ENCODE data around the gene PCDHB2. TPM values are rescaled to one million over a fixed set of nuclear protein-coding genes. Genes with fewer than 3 reads are reported as not detected.
"Not testable (repeated sequence)": the region's sequence is repeated elsewhere in the genome, so short reads cannot be mapped to it uniquely, and the experiment has no call there.

The PCDHB2 gene
- total RNA-seq, 3 donors from 2014 or later = 0.82 to 5.5 (median 1.1) TPM

- Histone ChIP-seq H3K36me3 (ENCODE audit: low read depth) (no peaks in the 10 kb centered on the region), H3K9me3 (peaks cover 50% of the 10 kb centered on the region), H3K4me3 (no peak overlapping the region), H3K4me1 (ENCODE audit: low read depth) (no peaks in the 10 kb centered on the region)
- DNase-seq = no peak
- TF ChIP-seq, protein P1, sequence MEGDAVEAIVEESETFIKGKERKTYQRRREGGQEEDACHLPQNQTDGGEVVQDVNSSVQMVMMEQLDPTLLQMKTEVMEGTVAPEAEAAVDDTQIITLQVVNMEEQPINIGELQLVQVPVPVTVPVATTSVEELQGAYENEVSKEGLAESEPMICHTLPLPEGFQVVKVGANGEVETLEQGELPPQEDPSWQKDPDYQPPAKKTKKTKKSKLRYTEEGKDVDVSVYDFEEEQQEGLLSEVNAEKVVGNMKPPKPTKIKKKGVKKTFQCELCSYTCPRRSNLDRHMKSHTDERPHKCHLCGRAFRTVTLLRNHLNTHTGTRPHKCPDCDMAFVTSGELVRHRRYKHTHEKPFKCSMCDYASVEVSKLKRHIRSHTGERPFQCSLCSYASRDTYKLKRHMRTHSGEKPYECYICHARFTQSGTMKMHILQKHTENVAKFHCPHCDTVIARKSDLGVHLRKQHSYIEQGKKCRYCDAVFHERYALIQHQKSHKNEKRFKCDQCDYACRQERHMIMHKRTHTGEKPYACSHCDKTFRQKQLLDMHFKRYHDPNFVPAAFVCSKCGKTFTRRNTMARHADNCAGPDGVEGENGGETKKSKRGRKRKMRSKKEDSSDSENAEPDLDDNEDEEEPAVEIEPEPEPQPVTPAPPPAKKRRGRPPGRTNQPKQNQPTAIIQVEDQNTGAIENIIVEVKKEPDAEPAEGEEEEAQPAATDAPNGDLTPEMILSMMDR (IDR thresholded peaks at IDR 0.05) = no peak
- no peak for ATAC-seq
- intact Hi-C loops (cut with DNase I, micrococcal nuclease) = no loop called here
Observed at GRCh38 chr5:141105350-141105749, 10.9 kb downstream of the PCDHB2 start.

DNA sequence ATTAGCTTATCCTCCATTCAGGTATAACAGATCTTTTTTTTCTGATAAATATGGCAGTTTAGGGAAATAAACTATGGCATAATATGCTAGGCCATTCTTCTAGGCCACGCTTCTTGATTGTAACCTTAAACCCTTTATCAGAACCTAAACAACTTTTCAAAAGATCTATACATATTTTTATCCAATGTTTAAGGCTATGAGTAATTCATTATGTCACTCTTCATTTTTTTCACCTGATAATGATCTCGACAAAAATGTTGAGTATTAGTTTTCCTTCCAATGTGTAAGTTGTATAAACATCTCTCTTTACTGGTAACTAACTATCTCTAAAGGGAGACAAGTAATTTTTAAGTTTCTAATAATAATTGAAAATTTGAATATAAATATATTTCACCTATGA is 24.8 kb downstream of the PCDHB2 start:
- H3K36me3 ChIP-seq (ENCODE audit: low read depth) = no peaks in the 10 kb centered on the region
- no peak overlapping the region for H3K4me3 ChIP-seq
- H3K9me3 ChIP-seq = peaks cover 65% of the 10 kb centered on the region
- intact Hi-C loops (cut with DNase I, micrococcal nuclease) = no loop called here
- TF ChIP-seq, protein P1 (IDR thresholded peaks at IDR 0.05) = no peak
- H3K4me1 ChIP-seq (ENCODE audit: low read depth) = no peaks in the 10 kb centered on the region
- DNase-seq = no peak
- no peak for ATAC-seq

- H3K36me3 ChIP-seq (ENCODE audit: low read depth) = no peaks in the 10 kb centered on the region
- TF ChIP-seq, protein P1 (IDR thresholded peaks at IDR 0.05) = no peak
- DNase-seq = no peak
- no peak for ATAC-seq
- no peaks in the 10 kb centered on the region for H3K4me1 ChIP-seq (ENCODE audit: low read depth)
- intact Hi-C loops (cut with DNase I, micrococcal nuclease) = no loop called here
- H3K4me3 ChIP-seq = no peak within 1 kb of the TSS
- H3K9me3 ChIP-seq = peaks cover 54% of the 10 kb centered on the region
Observed at GRCh38 chr5:141121563-141121962, 27.1 kb downstream of the PCDHB2 start, which contains the start of gene PCDHB4. Gene PCDHB4, plus strand, starts transcription at chr5:141121818. Its CDS starts 181 bp downstream, at chr5:141121999.

GRCh38 chr5:141121985-141122384 is 27.6 kb downstream of the PCDHB2 start:
- TF ChIP-seq, protein P1 (IDR thresholded peaks at IDR 0.05) = no peak
- ATAC-seq (no peak), DNase-seq (no peak)
- Histone ChIP-seq H3K4me1 (ENCODE audit: low read depth) (no peaks in the 10 kb centered on the region), H3K4me3 (no peak overlapping the region), H3K36me3 (ENCODE audit: low read depth) (no peaks in the 10 kb centered on the region), H3K9me3 (peaks cover 51% of the 10 kb centered on the region)
- intact Hi-C loops (cut with DNase I, micrococcal nuclease) = no loop called here

GRCh38 chr5:141123396-141124135 is 29.2 kb downstream of the PCDHB2 start:
- H3K9me3 ChIP-seq = peaks cover 58% of the 10 kb centered on the region
- DNase-seq; H3K4me3 ChIP-seq; H3K4me1 ChIP-seq (ENCODE audit: low read depth); H3K36me3 ChIP-seq (ENCODE audit: low read depth); ATAC-seq; intact Hi-C loops (cut with DNase I, micrococcal nuclease): not testable (repeated sequence)

DNA sequence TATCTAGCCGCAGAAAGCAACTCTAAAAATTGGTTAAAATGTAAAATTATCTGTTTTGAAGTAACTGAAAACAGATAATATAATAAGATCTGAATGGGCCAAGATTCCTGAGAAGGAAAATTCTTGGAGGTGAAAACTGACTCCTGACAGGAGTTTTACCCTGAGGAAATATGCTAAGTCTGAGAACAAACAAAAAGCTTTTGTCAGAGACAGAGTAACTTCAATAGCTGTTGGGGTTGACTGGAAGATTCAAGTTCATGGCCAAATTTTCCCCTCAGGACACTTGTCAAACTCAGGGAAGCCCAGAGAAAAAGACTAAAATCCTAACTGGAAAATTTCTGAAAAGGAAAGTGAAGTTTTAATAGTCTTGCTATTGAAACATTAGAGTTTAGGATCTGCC is 32.9 kb downstream of the PCDHB2 start:
- H3K4me1 ChIP-seq (ENCODE audit: low read depth) = no peaks in the 10 kb centered on the region
- DNase-seq (no peak), ATAC-seq (no peak)
- intact Hi-C loops (cut with DNase I, micrococcal nuclease) = no loop called here
- no peak overlapping the region for H3K4me3 ChIP-seq
- peaks cover 65% of the 10 kb centered on the region for H3K9me3 ChIP-seq
- TF ChIP-seq, protein P1 (IDR thresholded peaks at IDR 0.05) = no peak
- H3K36me3 ChIP-seq (ENCODE audit: low read depth) = no peaks in the 10 kb centered on the region
